Liver (tissue), 9 donors: Measurements from ENCODE around the gene WAC. TPM values are rescaled to one million over a fixed set of nuclear protein-coding genes. Genes with fewer than 3 reads are reported as not detected.

ENCODE experiments used
- DNase-seq: peaks from one replicate; pipeline ENCODE4 v3.0.0-alpha.2; 2017; ENCODE audit warnings: low spot score
- H3K27ac ChIP-seq, 2 donors: one replicate each; pipeline ENCODE4 v1.7.0; 2013; ENCODE audit warnings: inconsistent platforms in 2 of 2, low read length in 2 of 2, control low read depth in 1 of 2, low read depth in 1 of 2, mild to moderate bottlenecking in 1 of 2
- H3K27me3 ChIP-seq, 4 donors: one replicate each; pipeline versions ENCODE4 v1.6.1 to v1.7.0; 2013; ENCODE audit warnings: low read length in 3 of 4, inconsistent platforms in 1 of 4, mild to moderate bottlenecking in 1 of 4, moderate library complexity in 1 of 4; ENCODE audit not compliant: control insufficient read depth in 4 of 4, insufficient read depth in 4 of 4
- H3K36me3 ChIP-seq, 4 donors: one replicate each; pipeline versions ENCODE4 v1.6.1 to v1.7.0; 2013; ENCODE audit warnings: low read length in 3 of 4, mild to moderate bottlenecking in 3 of 4, low read depth in 1 of 4, moderate library complexity in 1 of 4; ENCODE audit not compliant: control insufficient read depth in 4 of 4, insufficient read depth in 3 of 4
- H3K4me1 ChIP-seq, 4 donors: one replicate each; pipeline versions ENCODE4 v1.6.1 to v1.7.0; 2013; ENCODE audit warnings: low read length in 3 of 4, mild to moderate bottlenecking in 3 of 4, moderate library complexity in 1 of 4; ENCODE audit not compliant: control insufficient read depth in 4 of 4, insufficient read depth in 4 of 4
- H3K4me3 ChIP-seq, 3 donors: one replicate each; pipeline versions ENCODE4 v1.6.1 to v1.7.0; 2013; ENCODE audit warnings: low read length in 3 of 3, control low read depth in 1 of 3, low read depth in 1 of 3, mild to moderate bottlenecking in 1 of 3
- H3K9ac ChIP-seq, 2 donors: one replicate each; pipeline ENCODE4 v1.7.0; 2013; ENCODE audit warnings: low read length in 2 of 2, mild to moderate bottlenecking in 2 of 2, moderate library complexity in 2 of 2, control low read depth in 1 of 2, low read depth in 1 of 2
- H3K9me3 ChIP-seq, 4 donors: one replicate each; pipeline versions ENCODE4 v1.6.1 to v1.7.0; 2013; ENCODE audit warnings: low read length in 3 of 4; ENCODE audit not compliant: control insufficient read depth in 4 of 4
- EGR1 ChIP-seq, 2 donors: IDR thresholded peaks; 2 replicates each; pipeline ENCODE4 v1.6.1; 2016 to 2018; ENCODE audit warnings: antibody characterized with exemption in 2 of 2, low read depth in 2 of 2
- FOXA1 ChIP-seq: IDR thresholded peaks from 2 replicates; pipeline ENCODE4 v1.6.1; 2016; ENCODE audit warnings: antibody characterized with exemption
- FOXA2 ChIP-seq: IDR thresholded peaks from 2 replicates; pipeline ENCODE4 v1.6.1; 2016; ENCODE audit warnings: antibody characterized with exemption
- GABPA ChIP-seq, 2 donors: IDR thresholded peaks in 1 of 2; conservative IDR thresholded peaks in 1 of 2; 2 replicates each; pipeline ENCODE4 v1.6.1; 2016; ENCODE audit warnings: antibody characterized with exemption in 2 of 2, mild to moderate bottlenecking in 1 of 2, moderate library complexity in 1 of 2
- HNF4A ChIP-seq, 2 donors: conservative IDR thresholded peaks; 2 replicates each; pipeline ENCODE4 v1.6.1; 2016; ENCODE audit warnings: antibody characterized with exemption in 2 of 2, mild to moderate bottlenecking in 2 of 2
- HNF4G ChIP-seq: IDR thresholded peaks from 2 replicates; pipeline ENCODE4 v1.6.1; 2016; ENCODE audit warnings: antibody characterized with exemption
- JUND ChIP-seq, 2 donors: IDR thresholded peaks; 2 replicates each; pipeline ENCODE4 v1.6.1; 2016; ENCODE audit warnings: antibody characterized with exemption in 2 of 2
- NR2F2 ChIP-seq: IDR thresholded peaks from 2 replicates; pipeline ENCODE4 v1.6.1; 2016; ENCODE audit warnings: antibody characterized with exemption
- RAD21 ChIP-seq, 2 donors: IDR thresholded peaks; 2 replicates each; pipeline ENCODE4 v1.6.1; 2016; ENCODE audit warnings: antibody characterized with exemption in 2 of 2, mild to moderate bottlenecking in 2 of 2
- RXRA ChIP-seq, 2 donors: IDR thresholded peaks; 2 replicates each; pipeline ENCODE4 v1.6.1; 2017 to 2018; ENCODE audit warnings: antibody characterized with exemption in 2 of 2, mild to moderate bottlenecking in 1 of 2
- SP1 ChIP-seq: IDR thresholded peaks from 2 replicates; pipeline ENCODE4 v1.6.1; 2018; ENCODE audit warnings: antibody characterized with exemption, mild to moderate bottlenecking
- TAF1 ChIP-seq: conservative IDR thresholded peaks from 2 replicates; pipeline ENCODE4 v1.6.1; 2016; ENCODE audit warnings: antibody characterized with exemption, mild to moderate bottlenecking
- YY1 ChIP-seq: IDR thresholded peaks from 2 replicates; pipeline ENCODE4 v1.6.1; 2016; ENCODE audit warnings: antibody characterized with exemption, mild to moderate bottlenecking
- WGBS: extraction: QIAGEN DNeasy Blood & Tissue Kit; methylation state at CpG from one replicate; pipeline ENCODE4 v1.1.7; 2013; 5-methylcytosine and 5-hydroxymethylcytosine counted together
- polyA plus RNA-seq, 2 donors: library from polyadenylated mRNA; stranded (reverse) in 1 of 2; unstranded in 1 of 2; fragments of 200-250 nt in 1 of 2; fragments of >200 nt in 1 of 2; fragmentation: Nextera tagmentation in 1 of 2; extraction: Ambion mirVana in 1 of 2; gene quantifications; one replicate each; pipeline versions ENCODE4 v1.2.1 to v1.2.3, GENCODE V29; 2013 to 2015
- total RNA-seq, 2 donors: library from RNA; depleted of rRNA; stranded (reverse); fragments of >200 nt; gene quantifications; one replicate each; pipeline ENCODE4 v1.2.3, GENCODE V29; 2014
- TF ChIP-seq, protein P1 (sequence below): fragments of 150-350 bp; IDR thresholded peaks from 2 replicates; pipeline ENCODE4 v1.5.1; 2017; ENCODE audit warnings: improper control_type of control experiment, low read depth, low read length; ENCODE audit not compliant: missing input control
- TF ChIP-seq, protein P2 (sequence below): IDR thresholded peaks from 2 replicates; pipeline ENCODE4 v1.6.1; 2016; ENCODE audit warnings: antibody characterized with exemption
- TF ChIP-seq, protein P3 (sequence below): IDR thresholded peaks from 2 replicates; pipeline ENCODE4 v1.6.1; 2016; ENCODE audit warnings: antibody characterized with exemption
- TF ChIP-seq, protein P4 (sequence below): IDR thresholded peaks from 2 replicates; pipeline ENCODE4 v1.6.1; 2016; ENCODE audit warnings: antibody characterized with exemption, mild to moderate bottlenecking
- TF ChIP-seq, protein P5 (sequence below): IDR thresholded peaks from 2 replicates; pipeline ENCODE4 v1.6.1; 2016; ENCODE audit warnings: antibody characterized with exemption
- donor health status: healthy.
- donor health status: healthy.
- donor health status: healthy.
- donor health status: healthy.
- donor health status: healthy.

The WAC gene
- total and polyA plus RNA-seq, 4 donors = 20.2 to 48.7 (median 32.0) TPM

DNA sequence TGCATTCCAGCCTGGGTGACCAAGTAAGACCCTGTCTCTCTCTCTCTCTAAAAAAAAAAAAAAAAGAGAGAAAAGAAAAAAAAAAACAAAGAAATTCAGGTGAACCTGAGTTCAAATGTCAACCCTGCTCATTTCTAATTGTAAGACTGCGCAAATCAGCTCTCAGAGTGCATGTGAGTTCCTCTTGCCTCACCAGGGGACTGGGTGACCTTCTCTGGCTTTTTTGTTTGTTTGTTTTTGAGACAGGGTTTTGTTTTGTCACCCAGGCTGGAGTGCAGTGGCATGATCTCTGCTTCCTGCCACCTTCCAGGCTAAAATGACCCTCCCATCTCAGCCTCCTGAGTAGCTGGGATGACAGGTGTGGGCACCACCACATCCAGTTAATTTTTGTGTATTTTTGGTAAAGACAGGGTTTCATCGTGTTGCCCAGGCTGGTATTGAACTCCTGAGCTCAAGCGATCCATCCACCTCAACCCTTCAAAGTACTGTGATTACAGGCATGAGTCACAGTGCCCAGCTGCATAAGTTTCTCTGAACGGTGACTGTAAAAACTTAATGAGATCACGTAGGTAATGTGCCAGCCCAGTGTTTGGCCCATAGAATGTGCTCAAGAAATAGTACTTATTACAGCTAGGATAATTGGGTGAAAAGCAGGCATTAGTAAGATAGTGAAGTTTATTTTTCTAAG, 99.1 kb downstream of the WAC start:
- Histone ChIP-seq H3K9me3 (no peaks in the 10 kb centered on the region), H3K9ac (no peak overlapping the region), H3K4me3 (no peak overlapping the region), H3K36me3 (no peaks in the 10 kb centered on the region), H3K4me1 (no peaks in the 10 kb centered on the region), H3K27me3 (no peaks in the 10 kb centered on the region), H3K27ac (no peak overlapping the region)
- TF ChIP-seq RXRA (IDR thresholded peaks at IDR 0.05) (peak; percentile 58 to 61), SP1 (no peak), HNF4A (conservative IDR thresholded peaks at IDR 0.05) (peak; percentile 8 to 18)
- 77% methylated on average over 5 of the region's 5 CpGs for WGBS
- DNase-seq = no peak

DNA sequence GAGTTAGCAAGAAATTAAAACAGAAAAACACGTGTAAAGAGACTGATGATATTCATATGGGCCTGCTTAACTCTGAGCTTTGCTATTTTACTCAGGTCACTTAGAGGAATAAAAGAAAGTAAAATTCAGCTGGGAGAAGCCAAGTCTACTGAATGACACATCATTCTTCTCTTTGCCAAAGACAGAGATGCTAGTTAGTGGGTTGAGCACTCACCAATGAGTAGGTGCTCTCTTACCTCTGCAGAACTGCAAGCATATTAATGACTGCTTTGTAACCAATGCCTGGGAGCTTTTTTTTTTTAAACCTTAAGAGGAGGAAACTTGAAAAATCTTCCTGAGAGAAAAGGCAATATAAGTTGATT, 99.6 kb downstream of the WAC start:
- no peak for DNase-seq
- no peak overlapping the region for H3K27ac ChIP-seq
- no peak overlapping the region for H3K9ac ChIP-seq
- TF ChIP-seq FOXA1 (no peak), YY1 (no peak), SP1 (no peak), HNF4A (conservative IDR thresholded peaks at IDR 0.05) (no peak), FOXA2 (no peak), EGR1 (IDR thresholded peaks at IDR 0.05; ENCODE audit: low read depth in 2 of 2) (no peak), TAF1 (no peak), HNF4G (no peak), NR2F2 (no peak), RXRA (IDR thresholded peaks at IDR 0.05) (no peak), JUND (IDR thresholded peaks at IDR 0.05) (no peak), GABPA (IDR thresholded peaks at IDR 0.05 in 1 of 2, conservative IDR thresholded peaks at IDR 0.05 in 1 of 2) (no peak), RAD21 (IDR thresholded peaks at IDR 0.05) (no peak)
- TF ChIP-seq, protein P1, sequence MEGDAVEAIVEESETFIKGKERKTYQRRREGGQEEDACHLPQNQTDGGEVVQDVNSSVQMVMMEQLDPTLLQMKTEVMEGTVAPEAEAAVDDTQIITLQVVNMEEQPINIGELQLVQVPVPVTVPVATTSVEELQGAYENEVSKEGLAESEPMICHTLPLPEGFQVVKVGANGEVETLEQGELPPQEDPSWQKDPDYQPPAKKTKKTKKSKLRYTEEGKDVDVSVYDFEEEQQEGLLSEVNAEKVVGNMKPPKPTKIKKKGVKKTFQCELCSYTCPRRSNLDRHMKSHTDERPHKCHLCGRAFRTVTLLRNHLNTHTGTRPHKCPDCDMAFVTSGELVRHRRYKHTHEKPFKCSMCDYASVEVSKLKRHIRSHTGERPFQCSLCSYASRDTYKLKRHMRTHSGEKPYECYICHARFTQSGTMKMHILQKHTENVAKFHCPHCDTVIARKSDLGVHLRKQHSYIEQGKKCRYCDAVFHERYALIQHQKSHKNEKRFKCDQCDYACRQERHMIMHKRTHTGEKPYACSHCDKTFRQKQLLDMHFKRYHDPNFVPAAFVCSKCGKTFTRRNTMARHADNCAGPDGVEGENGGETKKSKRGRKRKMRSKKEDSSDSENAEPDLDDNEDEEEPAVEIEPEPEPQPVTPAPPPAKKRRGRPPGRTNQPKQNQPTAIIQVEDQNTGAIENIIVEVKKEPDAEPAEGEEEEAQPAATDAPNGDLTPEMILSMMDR = no peak
- TF ChIP-seq, protein P2, sequence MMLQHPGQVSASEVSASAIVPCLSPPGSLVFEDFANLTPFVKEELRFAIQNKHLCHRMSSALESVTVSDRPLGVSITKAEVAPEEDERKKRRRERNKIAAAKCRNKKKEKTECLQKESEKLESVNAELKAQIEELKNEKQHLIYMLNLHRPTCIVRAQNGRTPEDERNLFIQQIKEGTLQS = no peak
- TF ChIP-seq, protein P3, sequence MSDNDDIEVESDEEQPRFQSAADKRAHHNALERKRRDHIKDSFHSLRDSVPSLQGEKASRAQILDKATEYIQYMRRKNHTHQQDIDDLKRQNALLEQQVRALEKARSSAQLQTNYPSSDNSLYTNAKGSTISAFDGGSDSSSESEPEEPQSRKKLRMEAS = no peak
- TF ChIP-seq, protein P4, sequence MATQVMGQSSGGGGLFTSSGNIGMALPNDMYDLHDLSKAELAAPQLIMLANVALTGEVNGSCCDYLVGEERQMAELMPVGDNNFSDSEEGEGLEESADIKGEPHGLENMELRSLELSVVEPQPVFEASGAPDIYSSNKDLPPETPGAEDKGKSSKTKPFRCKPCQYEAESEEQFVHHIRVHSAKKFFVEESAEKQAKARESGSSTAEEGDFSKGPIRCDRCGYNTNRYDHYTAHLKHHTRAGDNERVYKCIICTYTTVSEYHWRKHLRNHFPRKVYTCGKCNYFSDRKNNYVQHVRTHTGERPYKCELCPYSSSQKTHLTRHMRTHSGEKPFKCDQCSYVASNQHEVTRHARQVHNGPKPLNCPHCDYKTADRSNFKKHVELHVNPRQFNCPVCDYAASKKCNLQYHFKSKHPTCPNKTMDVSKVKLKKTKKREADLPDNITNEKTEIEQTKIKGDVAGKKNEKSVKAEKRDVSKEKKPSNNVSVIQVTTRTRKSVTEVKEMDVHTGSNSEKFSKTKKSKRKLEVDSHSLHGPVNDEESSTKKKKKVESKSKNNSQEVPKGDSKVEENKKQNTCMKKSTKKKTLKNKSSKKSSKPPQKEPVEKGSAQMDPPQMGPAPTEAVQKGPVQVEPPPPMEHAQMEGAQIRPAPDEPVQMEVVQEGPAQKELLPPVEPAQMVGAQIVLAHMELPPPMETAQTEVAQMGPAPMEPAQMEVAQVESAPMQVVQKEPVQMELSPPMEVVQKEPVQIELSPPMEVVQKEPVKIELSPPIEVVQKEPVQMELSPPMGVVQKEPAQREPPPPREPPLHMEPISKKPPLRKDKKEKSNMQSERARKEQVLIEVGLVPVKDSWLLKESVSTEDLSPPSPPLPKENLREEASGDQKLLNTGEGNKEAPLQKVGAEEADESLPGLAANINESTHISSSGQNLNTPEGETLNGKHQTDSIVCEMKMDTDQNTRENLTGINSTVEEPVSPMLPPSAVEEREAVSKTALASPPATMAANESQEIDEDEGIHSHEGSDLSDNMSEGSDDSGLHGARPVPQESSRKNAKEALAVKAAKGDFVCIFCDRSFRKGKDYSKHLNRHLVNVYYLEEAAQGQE = no peak
- TF ChIP-seq, protein P5, sequence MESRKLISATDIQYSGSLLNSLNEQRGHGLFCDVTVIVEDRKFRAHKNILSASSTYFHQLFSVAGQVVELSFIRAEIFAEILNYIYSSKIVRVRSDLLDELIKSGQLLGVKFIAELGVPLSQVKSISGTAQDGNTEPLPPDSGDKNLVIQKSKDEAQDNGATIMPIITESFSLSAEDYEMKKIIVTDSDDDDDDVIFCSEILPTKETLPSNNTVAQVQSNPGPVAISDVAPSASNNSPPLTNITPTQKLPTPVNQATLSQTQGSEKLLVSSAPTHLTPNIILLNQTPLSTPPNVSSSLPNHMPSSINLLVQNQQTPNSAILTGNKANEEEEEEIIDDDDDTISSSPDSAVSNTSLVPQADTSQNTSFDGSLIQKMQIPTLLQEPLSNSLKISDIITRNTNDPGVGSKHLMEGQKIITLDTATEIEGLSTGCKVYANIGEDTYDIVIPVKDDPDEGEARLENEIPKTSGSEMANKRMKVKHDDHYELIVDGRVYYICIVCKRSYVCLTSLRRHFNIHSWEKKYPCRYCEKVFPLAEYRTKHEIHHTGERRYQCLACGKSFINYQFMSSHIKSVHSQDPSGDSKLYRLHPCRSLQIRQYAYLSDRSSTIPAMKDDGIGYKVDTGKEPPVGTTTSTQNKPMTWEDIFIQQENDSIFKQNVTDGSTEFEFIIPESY = no peak
- WGBS = 90% methylated on average over 1 of the region's 1 CpG
- H3K4me1 ChIP-seq = no peaks in the 10 kb centered on the region
- H3K36me3 ChIP-seq = no peaks in the 10 kb centered on the region
- no peaks in the 10 kb centered on the region for H3K27me3 ChIP-seq
- H3K4me3 ChIP-seq = no peak overlapping the region
- no peaks in the 10 kb centered on the region for H3K9me3 ChIP-seq
